Left cardiac atrium (tissue), 4 donors: Measurements from ENCODE around the gene SMPD4. TPM values are rescaled to one million over a fixed set of nuclear protein-coding genes. Genes with fewer than 3 reads are reported as not detected.
"Not testable (repeated sequence)": the region's sequence is repeated elsewhere in the genome, so short reads cannot be mapped to it uniquely, and the experiment has no call there.

ENCODE experiments used
- ATAC-seq, 2 donors: fragments of 200-7000 bp; cut with Tn5 transposase; one replicate each; pipeline ENCODE4 v1.9.1; 2020; ENCODE audit warnings: mild to moderate bottlenecking in 2 of 2, moderate library complexity in 2 of 2
- DNase-seq: peaks from one replicate; pipeline ENCODE4 v3.0.0-alpha.2; 2020
- intact Hi-C, 2 donors: fragments of 100-400 bp; cut with DNase I; formaldehyde crosslinking; loops; one replicate each; pipeline versions ENCODE4 v1.14.1 to v1.15.1; 2022 to 2023
- total RNA-seq, 2 donors: library from RNA; stranded (reverse); fragmentation: NEBNext Ultra II Directional; extraction: Animal tissue kit (Norgen Biotek cat#: 25700); gene quantifications; one replicate each; pipeline ENCODE4 v1.2.1, GENCODE V29; 2021
- donor health status: DM: no; HTN: yes; CAD: no.
- donor health status: DM: no; HTN: yes; CAD: no; lungs with severe emphysema.
- donor health status: DM: yes; HTN: yes; CAD: no.
- donor health status: Dilated cardiomyopathy.

Gene SMPD4
- total RNA-seq, 2 donors from 2014 or later: 20.2 to 24.4 TPM

DNA sequence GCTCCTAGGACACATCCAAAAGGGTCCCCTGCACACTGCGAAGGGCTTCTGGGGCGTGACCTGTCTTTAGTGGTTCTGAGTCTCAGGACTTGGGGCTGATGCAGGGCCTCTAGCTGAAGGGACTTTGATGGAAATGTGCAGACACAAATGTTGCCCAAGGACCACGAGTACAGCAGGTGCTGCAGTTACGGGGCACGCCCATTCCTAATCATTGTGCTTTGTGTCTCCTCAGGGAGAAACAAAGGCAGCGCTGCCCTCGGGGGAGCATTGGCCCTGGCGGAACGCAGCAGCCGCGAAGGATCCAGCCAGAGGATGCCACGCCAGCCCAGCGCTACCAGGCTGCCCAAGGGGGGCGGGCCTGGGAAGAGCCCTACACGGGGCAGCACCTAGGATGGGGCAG is 8.8 kb upstream of the SMPD4 start:
- ATAC-seq (no peak), DNase-seq (no peak)
- intact Hi-C loops: no loop called here

DNA sequence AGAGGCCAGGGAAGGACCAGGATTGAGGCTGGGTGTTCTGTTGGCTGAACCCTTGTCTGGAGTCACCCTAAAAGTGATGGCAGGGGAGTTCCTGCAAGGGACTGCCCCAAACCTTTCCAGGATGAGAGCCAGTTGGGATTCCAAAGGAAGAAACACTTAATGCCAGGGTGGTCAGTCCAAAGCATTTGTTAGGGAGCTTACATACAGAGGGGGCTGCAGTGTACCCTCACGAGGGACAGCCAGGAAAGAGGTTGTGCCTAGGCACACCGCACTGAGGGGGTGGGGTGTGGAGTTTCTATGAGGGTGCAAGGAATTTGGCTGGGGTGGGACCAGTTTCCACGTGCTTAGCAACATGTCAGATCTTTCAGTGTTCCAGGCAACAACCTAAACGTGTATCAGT is 7.6 kb upstream of the SMPD4 start:
- not testable (repeated sequence) for DNase-seq, ATAC-seq
- intact Hi-C loops: loop anchor here in 1 of 2 donors (10.0 kb wide), 1 partner anchor 146 kb away; no protein-coding TSS in a partner anchor

DNA sequence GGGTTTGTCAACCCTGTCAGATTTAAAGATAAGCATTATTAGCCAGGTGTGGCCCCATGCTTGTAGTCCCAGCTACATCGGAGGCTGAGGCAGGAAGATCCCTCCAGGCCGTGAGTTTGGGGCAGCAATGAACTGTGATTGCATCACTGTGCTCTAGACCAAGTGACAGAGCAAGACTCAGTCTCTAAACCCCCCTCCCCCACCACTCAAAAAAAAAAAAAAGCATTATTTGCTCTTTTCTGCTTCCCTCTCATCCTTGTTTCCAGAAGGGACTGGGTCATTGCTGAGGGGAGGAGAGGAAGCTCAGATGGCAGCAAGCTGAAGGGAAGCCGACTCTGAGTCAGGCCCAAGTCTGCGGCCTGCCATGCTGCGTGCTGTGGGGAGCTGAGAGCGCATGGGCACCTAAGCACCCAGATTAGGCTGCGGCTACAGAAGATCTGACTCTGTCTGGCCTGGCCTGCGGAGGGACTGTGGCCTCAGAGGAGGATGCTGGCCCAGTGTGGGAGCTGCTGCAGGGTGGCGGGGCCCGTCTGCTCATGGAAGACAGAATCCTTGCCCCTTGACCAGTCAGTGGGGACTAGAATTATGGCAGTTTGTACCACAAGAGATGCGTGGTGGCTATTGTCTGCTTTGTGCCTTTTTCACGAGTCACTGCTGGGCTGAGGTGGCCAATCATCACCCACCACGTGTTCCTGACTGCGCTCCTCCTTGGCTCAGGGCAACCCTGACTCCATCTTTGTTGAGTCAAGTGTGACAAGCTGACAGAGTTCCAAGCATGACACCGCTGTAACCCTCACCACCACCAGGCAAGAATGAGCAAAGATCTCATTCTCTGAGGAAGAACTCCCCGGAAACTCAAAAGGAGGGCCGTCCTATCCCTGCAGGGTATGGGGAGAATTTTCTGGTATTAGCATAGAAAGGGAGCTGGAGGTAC is 6.7 kb upstream of the SMPD4 start:
- intact Hi-C loops: loop anchor here in 1 of 2 donors (10.0 kb wide), 1 partner anchor 147 kb away; no protein-coding TSS in a partner anchor
- not testable (repeated sequence) for ATAC-seq, DNase-seq

DNA sequence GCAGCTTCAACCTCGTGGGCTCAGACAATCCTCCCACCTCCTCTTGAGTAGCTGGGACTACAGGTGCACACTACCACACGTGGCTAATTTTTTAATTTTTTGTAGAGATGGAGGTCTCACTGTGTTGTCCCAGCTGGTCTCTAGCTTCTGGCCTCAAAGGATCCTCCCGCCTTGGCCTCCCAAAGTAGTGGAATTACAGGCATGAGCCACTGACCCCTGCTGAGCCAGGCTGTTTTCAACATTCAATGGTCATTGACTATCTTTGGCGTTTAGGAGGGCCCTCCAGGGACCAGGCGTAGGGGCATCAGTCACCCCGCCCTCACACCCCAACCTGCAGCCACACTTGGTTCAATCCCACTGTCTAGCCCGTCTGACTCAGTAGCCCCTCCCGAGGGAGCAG is 5.9 kb upstream of the SMPD4 start:
- DNase-seq (no peak), ATAC-seq (no peak)
- intact Hi-C loops: loop anchor here in 1 of 2 donors (10.0 kb wide), 1 partner anchor 148 kb away; no protein-coding TSS in a partner anchor

DNA sequence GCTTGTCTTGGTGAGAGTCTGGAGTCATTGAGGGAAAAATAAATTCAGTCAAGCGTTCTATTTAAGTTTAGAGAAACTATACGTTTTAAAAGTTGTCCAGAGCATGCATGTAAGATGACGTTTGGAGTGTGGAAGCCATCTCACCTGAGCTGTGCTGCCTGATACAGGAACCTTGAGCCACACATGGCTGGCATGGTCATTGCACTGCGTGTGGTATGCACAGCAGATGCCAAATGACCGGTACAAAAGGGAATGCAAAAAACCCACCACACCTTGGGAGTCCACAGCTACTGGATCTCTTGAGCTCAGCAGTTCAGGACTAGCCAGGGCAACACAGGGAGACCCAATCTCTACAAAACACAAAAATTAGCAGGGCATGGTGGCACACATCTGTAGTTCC is 5.0 kb upstream of the SMPD4 start:
- no peak for DNase-seq
- intact Hi-C loops: loop anchor here in 1 of 2 donors (10.0 kb wide), 1 partner anchor 148 kb away; no protein-coding TSS in a partner anchor

DNA sequence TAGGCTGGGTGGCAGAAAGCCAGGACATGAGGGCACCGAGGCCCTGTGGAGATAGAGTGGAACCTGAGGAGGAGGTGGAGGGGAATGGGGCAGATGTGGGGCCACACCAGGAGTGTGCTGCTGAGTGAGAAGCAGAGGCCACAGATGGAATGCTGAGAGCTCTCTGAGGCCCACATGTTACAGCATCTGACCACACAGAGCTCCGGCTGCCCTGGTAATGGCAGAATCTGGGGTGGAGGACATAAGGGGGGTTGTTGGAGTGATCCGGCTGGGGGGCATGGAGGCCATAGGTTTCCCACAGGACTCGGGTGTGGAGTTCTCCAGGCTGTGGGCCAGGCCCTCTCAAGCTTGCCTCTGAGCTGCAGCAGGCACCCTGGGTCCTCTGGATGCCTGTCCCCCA is 4.5 kb upstream of the SMPD4 start:
- no peak for ATAC-seq
- no peak for DNase-seq
- intact Hi-C loops: loop anchor here in 1 of 2 donors (10.0 kb wide), 1 partner anchor 149 kb away; no protein-coding TSS in a partner anchor

More for the DNA sequence above, 5.0 kb upstream of the SMPD4 start:
- no peak for ATAC-seq

DNA sequence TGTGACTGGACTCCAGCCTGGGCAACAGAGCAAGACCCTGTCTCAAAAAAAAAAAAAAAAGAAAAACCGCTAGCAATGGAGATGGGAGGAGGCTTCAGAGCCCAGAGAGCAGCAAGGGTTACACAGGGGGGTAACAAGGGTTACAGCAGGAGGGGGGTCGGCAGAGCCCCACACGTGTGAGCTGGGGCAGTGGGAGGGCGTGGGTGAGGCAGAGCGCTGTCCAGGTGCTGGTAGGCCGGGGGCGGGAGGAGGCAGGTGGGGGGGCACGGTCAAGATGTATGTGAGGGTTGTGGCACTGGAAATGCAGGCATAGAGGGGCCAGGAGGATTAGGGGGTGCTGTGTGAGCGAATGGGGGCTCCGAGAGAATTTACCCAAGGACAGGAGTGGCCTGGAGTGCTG is 4.0 kb upstream of the SMPD4 start:
- DNase-seq (no peak), ATAC-seq (no peak)
- intact Hi-C loops: loop anchor here in 1 of 2 donors (10.0 kb wide), 1 partner anchor 149 kb away; no protein-coding TSS in a partner anchor

DNA sequence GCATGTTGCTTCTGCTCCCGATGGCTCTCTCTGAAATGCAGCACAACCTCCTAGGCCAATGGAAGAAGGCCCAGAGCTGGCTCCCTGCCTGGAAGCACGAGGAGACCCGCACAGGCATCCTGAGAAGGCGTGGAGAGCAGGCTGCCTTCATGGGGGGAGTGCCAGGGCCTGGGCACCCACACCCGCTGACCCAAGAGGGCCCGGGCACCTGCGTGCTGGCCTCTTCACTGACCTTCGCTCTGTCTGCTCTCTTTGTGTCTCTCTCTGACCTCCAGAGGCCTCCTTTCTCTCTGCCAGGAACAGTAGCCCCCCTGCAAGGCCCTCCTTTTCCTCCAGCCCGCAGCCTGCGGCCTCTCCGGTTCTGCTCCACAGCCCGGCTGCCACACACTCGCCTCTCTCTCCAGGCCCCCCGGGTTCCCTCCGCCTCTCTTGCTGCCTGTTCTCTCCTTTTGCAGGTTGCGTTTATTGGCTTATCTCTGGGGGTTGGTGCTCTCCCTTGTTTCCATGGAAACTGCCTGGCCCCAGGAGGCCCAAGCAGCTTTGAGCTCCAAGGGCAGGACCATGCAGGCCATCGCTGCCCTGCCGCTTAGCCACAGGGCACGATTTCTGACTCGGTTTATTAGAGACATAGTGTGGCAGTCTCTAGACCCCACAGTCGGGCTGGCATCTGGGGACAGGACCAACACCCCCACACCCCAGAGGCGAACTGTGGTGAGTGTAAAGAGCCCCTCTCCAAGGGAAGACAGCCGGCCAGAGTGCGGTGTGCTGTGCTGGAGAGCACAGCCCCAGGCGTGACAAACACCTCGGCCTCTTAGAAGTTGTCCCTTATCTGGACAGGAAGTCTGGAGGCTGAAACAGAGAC is 2.3 kb upstream of the SMPD4 start:
- ATAC-seq: no peak
- peak; percentile 34 for DNase-seq
- intact Hi-C loops: loop anchor here (5.0 to 10.0 kb wide), 2 partner anchors 151 to 154 kb away; no protein-coding TSS in a partner anchor

DNA sequence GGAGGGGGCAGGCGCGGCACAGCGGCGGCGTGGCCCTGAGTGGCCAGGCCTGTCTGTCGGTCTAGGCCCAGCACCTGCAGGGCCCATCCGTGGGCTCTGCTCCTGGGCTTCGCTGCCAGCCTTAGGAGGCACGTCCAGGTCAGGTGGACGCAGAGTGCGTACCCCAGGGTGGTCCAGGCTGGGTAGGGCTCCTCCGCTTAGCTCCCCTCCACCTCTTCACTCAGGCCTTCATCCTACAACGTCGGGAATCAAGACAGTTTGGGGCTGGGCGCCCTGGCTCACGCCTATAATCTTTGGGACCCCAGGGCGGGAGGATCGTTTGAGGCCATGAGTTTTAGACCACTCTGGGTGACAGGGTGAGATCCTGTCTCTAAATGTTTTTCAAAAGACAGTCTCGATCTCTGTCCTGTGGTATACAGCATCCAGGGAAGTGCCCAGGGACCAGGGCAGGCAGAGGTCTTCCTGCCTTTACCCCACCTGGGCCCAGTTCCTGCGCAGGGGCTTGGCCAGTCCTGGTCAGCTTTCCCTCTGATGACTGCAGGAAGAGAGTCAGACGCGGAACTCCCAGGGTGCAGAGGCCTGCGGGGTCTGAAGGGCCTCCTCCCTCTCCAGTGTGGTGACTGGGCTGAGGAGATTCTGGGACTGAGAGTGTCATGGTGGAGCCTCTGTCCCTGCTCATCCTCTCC is 1.6 kb upstream of the SMPD4 start:
- not testable (repeated sequence) for DNase-seq
- ATAC-seq: peak in 1 of 2 donors; percentile 26
- intact Hi-C loops: loop anchor here (5.0 to 10.0 kb wide), 2 partner anchors 152 to 154 kb away; no protein-coding TSS in a partner anchor

DNA sequence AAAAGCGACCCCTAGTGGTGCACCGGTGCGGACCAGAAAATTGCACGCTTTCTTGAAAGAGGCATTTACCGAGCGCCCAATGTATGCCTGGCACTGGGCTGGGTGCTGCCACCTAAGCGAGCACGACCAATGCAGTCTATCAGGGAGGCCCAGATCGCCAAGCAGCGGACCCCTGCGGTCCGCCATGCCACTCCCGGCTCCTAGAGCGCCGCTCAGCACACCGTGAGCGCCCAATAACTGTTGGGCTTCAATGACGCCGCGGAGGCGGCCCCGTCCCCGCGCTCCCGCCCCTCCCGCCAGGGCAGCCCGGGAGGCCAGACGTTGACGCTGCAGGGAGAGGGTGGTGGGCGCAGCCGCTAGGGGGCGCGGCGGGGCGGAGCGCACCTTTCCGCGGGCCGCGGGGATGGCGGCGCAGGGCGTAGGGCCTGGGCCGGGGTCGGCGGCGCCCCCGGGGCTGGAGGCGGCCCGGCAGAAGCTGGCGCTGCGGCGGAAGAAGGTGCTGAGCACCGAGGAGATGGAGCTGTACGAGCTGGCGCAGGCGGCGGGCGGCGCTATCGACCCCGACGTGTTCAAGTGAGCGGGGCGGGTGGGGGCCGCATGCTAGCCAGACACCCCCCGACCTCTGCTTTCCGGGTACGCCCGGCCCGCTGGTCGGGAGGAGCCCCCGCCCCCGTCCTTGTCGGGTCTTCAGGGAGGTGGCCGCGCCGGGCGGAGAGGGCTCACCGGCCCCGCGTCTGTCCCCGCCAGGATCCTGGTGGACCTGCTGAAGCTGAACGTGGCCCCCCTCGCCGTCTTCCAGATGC is 679 bp upstream of the SMPD4 start, which contains the start of gene MZT2B:
MZT2B (plus strand) TSS at position 383 of the 803 bp plus-strand sequence; CDS start at position 404, 21 bp downstream.
- DNase-seq: peak; percentile 91
- intact Hi-C loops: loop anchor here (5.0 to 10.0 kb wide), 2 partner anchors 153 to 155 kb away; no protein-coding TSS in a partner anchor

DNA sequence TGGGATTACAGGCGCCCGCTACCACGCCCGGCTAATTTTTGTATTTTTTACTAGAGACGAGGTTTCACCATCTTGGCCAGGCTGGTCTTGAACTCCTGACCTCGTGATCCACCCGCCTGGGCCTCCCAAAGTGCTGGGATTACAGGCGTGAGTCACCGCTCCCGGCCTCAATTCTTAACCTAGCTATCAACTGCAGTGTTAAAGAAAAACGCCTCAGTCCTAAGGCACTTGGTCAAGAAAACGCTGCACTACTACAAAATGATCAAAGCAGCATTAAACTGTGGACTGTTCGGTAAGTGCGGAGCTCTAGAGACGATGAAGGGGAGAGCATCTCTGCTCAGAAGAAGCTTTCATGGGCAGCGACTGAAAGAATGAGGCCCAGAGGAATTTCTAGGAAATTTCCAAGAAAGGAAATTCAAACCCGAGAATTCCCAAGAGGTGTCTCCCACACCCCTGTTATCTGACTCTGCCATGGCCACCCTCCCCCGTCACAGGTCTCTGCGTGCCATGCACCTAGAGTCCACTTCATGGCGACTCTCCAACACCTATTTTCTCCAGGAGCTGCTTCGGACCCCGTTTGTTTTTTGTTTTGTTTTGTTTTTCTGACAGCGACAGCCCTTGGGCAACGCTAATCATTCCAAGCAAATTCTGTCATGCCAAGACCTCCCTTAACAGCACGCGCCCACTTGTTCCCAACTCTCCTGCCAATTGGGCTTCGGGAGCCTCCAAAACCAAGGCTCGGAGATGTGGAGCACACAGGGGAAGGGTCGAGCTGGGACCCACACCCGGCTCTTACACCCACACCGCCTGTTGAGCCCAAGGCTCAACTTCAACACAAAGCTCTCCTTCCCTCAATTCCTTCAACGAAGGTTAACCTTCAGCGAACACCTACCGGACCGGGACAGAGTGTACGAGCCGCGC is 738 bp downstream of the SMPD4 start:
- not testable (repeated sequence) for DNase-seq, ATAC-seq
- intact Hi-C loops: loop anchor here (5.0 to 10.0 kb wide), 2 partner anchors 154 to 157 kb away; no protein-coding TSS in a partner anchor

More for the DNA sequence above, 679 bp upstream of the SMPD4 start, which contains the start of gene MZT2B:
- ATAC-seq: peak; percentile 92 to 95

DNA sequence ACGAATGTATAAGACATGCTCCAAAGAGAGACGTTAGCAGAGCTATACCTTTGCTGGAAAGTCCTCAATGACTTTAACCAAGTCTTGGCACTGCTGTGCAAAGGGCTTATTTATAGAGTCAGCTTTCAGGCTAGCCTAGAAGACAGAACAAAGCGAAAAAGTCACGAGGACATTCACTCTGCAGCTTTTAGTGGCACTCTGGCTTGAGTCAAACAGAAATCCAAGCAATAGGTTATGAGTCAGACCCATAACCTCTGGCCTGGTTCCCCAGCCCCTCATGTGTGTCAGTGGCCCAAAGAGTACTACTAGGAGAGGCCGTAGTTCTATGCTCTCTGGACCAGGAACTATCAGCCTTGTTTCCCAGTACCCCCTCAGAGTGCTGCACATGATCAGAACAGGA is 6.5 kb downstream of the SMPD4 start:
- DNase-seq, ATAC-seq, intact Hi-C loops: not testable (repeated sequence)

DNA sequence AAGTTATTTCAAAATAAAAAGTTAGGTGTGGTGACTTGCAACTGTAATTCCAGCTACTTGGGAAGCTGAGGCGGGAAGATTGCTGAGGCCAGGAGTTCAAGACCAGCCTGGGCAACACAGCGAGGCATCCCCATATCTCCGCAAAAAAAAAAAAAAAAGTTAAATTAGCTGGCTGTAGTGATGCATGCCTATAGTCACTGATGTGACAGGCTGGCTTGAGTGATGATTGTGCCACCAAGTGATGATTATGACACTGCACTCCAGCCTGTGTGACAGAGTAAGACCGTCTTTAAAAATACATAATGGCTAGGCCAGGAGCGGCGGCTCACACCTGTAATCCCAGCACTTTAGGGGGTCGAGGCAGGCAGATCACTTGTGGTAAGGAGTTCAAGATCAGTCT is 11.5 kb downstream of the SMPD4 start:
- ATAC-seq (no peak), DNase-seq (no peak)
- intact Hi-C loops: no loop called here

DNA sequence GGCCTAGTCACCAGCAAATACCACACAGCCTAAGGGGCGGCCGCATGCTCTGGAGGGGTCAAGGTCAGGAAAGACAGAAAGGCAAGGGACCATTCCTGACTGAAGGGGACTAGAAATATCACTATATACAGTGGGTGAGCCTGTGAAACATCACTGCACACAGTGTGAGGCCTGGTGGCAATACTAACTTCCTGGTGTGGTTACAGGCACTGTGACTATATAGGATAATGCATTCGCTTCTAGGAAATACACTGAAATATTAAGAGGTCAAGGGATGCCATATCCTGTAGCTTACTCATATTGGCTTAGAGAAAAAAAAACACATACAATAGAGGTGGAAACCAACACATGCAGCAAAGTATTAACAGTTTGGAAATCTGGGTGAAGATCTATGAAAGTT is 12.2 kb downstream of the SMPD4 start:
- intact Hi-C loops, DNase-seq, ATAC-seq: not testable (repeated sequence)

DNA sequence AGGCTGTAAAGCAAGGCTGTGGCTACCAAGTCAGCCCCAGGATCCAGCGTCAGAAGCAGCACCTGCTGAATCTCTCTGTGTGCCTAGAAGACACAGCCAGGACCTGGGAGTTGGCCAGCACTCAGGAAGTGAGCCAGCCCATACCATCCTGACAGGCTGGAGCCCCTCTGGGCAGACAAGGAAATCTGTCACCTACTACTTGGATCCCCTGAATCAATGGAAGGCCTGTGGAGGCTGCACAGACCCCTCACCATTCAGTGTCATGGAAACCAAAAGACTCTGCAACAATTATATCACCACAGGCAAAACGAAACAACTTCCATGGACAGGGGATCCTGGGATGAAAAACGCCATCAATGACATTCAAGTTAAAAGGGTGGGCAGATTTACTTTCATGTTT is 14.8 kb downstream of the SMPD4 start:
- DNase-seq, ATAC-seq, intact Hi-C loops: not testable (repeated sequence)

DNA sequence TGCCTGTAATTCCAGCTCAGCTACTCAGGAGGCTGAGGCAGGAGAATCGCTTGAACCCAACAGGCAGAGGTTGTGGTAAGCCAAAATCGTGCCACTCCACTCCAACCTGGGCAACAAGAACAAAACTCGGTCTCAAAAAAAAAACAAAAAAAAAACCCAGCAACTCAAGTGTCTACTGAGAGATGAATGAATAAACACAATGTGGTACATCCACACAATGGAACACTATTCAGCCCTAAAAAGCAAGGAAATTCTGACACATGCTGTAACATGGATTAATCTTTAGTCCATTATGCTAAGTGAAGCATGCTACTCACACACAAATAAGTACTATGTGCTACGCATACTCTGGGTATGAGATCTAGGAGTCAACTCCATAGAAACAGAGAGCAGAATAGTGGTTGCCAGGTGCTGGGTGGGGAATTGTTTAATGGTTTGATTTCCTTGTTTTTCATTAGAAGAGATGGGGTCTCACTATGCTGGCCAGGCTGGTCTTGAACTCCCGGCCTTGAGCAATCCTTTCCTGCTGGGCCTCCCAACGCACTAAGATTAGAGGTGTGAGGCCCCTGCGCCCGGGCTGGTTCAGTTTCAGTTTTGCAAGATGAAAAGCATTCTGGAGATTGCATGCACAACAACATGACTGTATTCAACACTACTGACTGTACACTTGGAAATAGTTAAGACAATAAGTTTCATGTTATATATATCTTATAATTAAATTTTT is 15.9 kb downstream of the SMPD4 start:
- DNase-seq (no peak), ATAC-seq (no peak)
- intact Hi-C loops: no loop called here
